Measurements from ENCODE around the gene FTCD. TPM values are rescaled to one million over a fixed set of nuclear protein-coding genes. Genes with fewer than 3 reads are reported as not detected.

FTCD gene
- total RNA-seq, 1 experiment from 2014 or later, result not detected

- peak overlapping the region; percentile 8; the same call in 1 of the 2 replicates for H3K4me3 ChIP-seq (ENCODE audit: insufficient read depth, low read depth, low read length)
- H3K36me3 ChIP-seq (replicated peaks; ENCODE audit: control insufficient read depth, insufficient read depth, low read length), result no peaks in the 10 kb centered on the region
- H3K27me3 ChIP-seq (ENCODE audit: control insufficient read depth, insufficient read depth, low read length), result peaks cover 7% of the 10 kb centered on the region
- DNase-seq, result peak; percentile 85
Measured at GRCh38 chr21:46099476-46099875, 55.9 kb downstream of the FTCD start.

GRCh38 chr21:46098303-46099141, 56.9 kb downstream of the FTCD start:
- peak overlapping the region; percentile 53 for H3K4me3 ChIP-seq (ENCODE audit: insufficient read depth, low read depth, low read length)
- peak; percentile 87 for DNase-seq
- H3K27me3 ChIP-seq (ENCODE audit: control insufficient read depth, insufficient read depth, low read length), result peaks cover 7% of the 10 kb centered on the region
- H3K36me3 ChIP-seq (replicated peaks; ENCODE audit: control insufficient read depth, insufficient read depth, low read length), result no peaks in the 10 kb centered on the region

- peak; percentile 98 for DNase-seq
- peaks cover 7% of the 10 kb centered on the region for H3K27me3 ChIP-seq (ENCODE audit: control insufficient read depth, insufficient read depth, low read length)
Measured at GRCh38 chr21:46097336-46098293, 57.8 kb downstream of the FTCD start, which contains the start of gene COL6A2. Gene COL6A2 (plus strand): TSS chr21:46098112.

GRCh38 chr21:46096596-46097335, 58.6 kb downstream of the FTCD start:
- H3K4me3 ChIP-seq (ENCODE audit: insufficient read depth, low read depth, low read length), result no peak overlapping the region; the same call in 1 of the 2 replicates
- no peaks in the 10 kb centered on the region for H3K36me3 ChIP-seq (replicated peaks; ENCODE audit: control insufficient read depth, insufficient read depth, low read length)
- H3K27me3 ChIP-seq (ENCODE audit: control insufficient read depth, insufficient read depth, low read length), result peaks cover 7% of the 10 kb centered on the region
- peak; percentile 77 for DNase-seq

More at GRCh38 chr21:46097336-46098293, 57.8 kb downstream of the FTCD start, which contains the start of gene COL6A2:
- peak within 1 kb of the TSS; percentile 53 for H3K4me3 ChIP-seq (ENCODE audit: insufficient read depth, low read depth, low read length)
- H3K36me3 ChIP-seq (replicated peaks; ENCODE audit: control insufficient read depth, insufficient read depth, low read length), result no peaks in the 10 kb centered on the region

- DNase-seq, result peak; percentile 29
Measured at GRCh38 chr21:46095814-46096595, 59.4 kb downstream of the FTCD start.

GRCh38 chr21:46095083-46095719, 60.2 kb downstream of the FTCD start:
- no peak overlapping the region for H3K4me3 ChIP-seq (ENCODE audit: insufficient read depth, low read depth, low read length)
- no peaks in the 10 kb centered on the region for H3K36me3 ChIP-seq (replicated peaks; ENCODE audit: control insufficient read depth, insufficient read depth, low read length)
- H3K27me3 ChIP-seq (ENCODE audit: control insufficient read depth, insufficient read depth, low read length), result peaks cover 7% of the 10 kb centered on the region
- no peak for DNase-seq

More at GRCh38 chr21:46095814-46096595, 59.4 kb downstream of the FTCD start:
- no peak overlapping the region for H3K4me3 ChIP-seq (ENCODE audit: insufficient read depth, low read depth, low read length)
- H3K27me3 ChIP-seq (ENCODE audit: control insufficient read depth, insufficient read depth, low read length), result peaks cover 7% of the 10 kb centered on the region
- no peaks in the 10 kb centered on the region for H3K36me3 ChIP-seq (replicated peaks; ENCODE audit: control insufficient read depth, insufficient read depth, low read length)

GRCh38 chr21:46094401-46095082, 60.8 kb downstream of the FTCD start:
- Histone ChIP-seq H3K27me3 (ENCODE audit: control insufficient read depth, insufficient read depth, low read length) (peaks cover 7% of the 10 kb centered on the region), H3K36me3 (replicated peaks; ENCODE audit: control insufficient read depth, insufficient read depth, low read length) (no peaks in the 10 kb centered on the region), H3K4me3 (ENCODE audit: insufficient read depth, low read depth, low read length) (no peak overlapping the region)
- DNase-seq, result no peak

- peak; percentile 44 for DNase-seq
- no peak overlapping the region for H3K4me3 ChIP-seq (ENCODE audit: insufficient read depth, low read depth, low read length)
- H3K36me3 ChIP-seq (replicated peaks; ENCODE audit: control insufficient read depth, insufficient read depth, low read length), result no peaks in the 10 kb centered on the region
- H3K27me3 ChIP-seq (ENCODE audit: control insufficient read depth, insufficient read depth, low read length), result peaks cover 5% of the 10 kb centered on the region
Measured at GRCh38 chr21:46093668-46094400, 61.5 kb downstream of the FTCD start.

- Histone ChIP-seq H3K4me3 (ENCODE audit: insufficient read depth, low read depth, low read length) (no peak overlapping the region), H3K27me3 (ENCODE audit: control insufficient read depth, insufficient read depth, low read length) (peaks cover 3% of the 10 kb centered on the region; the same call in 1 of the 2 replicates), H3K36me3 (replicated peaks; ENCODE audit: control insufficient read depth, insufficient read depth, low read length) (no peaks in the 10 kb centered on the region)
- DNase-seq, result peak; percentile 32
Measured at GRCh38 chr21:46092811-46093667, 62.3 kb downstream of the FTCD start.

GRCh38 chr21:46092026-46092764, 63.2 kb downstream of the FTCD start:
- H3K27me3 ChIP-seq (ENCODE audit: control insufficient read depth, insufficient read depth, low read length), result peaks cover 3% of the 10 kb centered on the region; the same call in 1 of the 2 replicates
- H3K36me3 ChIP-seq (replicated peaks; ENCODE audit: control insufficient read depth, insufficient read depth, low read length), result no peaks in the 10 kb centered on the region
- H3K4me3 ChIP-seq (ENCODE audit: insufficient read depth, low read depth, low read length), result no peak overlapping the region
- DNase-seq, result no peak

GRCh38 chr21:46091631-46092025, 63.8 kb downstream of the FTCD start:
- H3K4me3 ChIP-seq (ENCODE audit: insufficient read depth, low read depth, low read length), result no peak overlapping the region
- no peaks in the 10 kb centered on the region for H3K27me3 ChIP-seq (ENCODE audit: control insufficient read depth, insufficient read depth, low read length)
- no peaks in the 10 kb centered on the region for H3K36me3 ChIP-seq (replicated peaks; ENCODE audit: control insufficient read depth, insufficient read depth, low read length)
- DNase-seq, result no peak

Data from H7 (cell line).